T47D (cell line): ENCODE results near the gene RGP1.

ENCODE experiments used
- DNase-seq, 2 experiments: peaks; one replicate each; pipeline versions ENCODE4 v3.0.0 to v3.0.0-alpha.2; 2011 to 2012; ENCODE audit warnings: low read depth in 1 of 2, low spot score in 1 of 2
- JUND ChIP-seq: IDR thresholded peaks from 2 replicates; pipeline ENCODE4 v1.6.1; 2012; ENCODE audit warnings: low read depth
- in situ Hi-C: cut with HindIII; loops from 2 replicates; pipeline ENCODE4 v1.10.0; 2016; ENCODE audit warnings: low sequenced_read_pairs, low pct_unique_long_range_greater_than_20kb

RGP1 gene

GRCh38 chr9:35771943-35772342 is 22.9 kb downstream of the RGP1 start:
- TF ChIP-seq JUND, result no peak
- in situ Hi-C loops, result no loop called here
- DNase-seq, result no peak

GRCh38 chr9:35774907-35775635 is 26.0 kb downstream of the RGP1 start:
- in situ Hi-C loops, result no loop called here
- TF ChIP-seq JUND, result no peak
- no peak for DNase-seq

- TF ChIP-seq JUND, result no peak
- no peak for DNase-seq
Measured at GRCh38 chr9:35776018-35776417, 26.9 kb downstream of the RGP1 start.

GRCh38 chr9:35778496-35778895 is 29.4 kb downstream of the RGP1 start:
- in situ Hi-C loops, result no loop called here
- no peak for DNase-seq
- no peak for TF ChIP-seq JUND

More at GRCh38 chr9:35776018-35776417, 26.9 kb downstream of the RGP1 start:
- in situ Hi-C loops, result no loop called here

- TF ChIP-seq JUND, result no peak
- in situ Hi-C loops, result no loop called here
- DNase-seq, result no peak
Measured at GRCh38 chr9:35781066-35781465, 32.0 kb downstream of the RGP1 start.

GRCh38 chr9:35783418-35783817 is 34.3 kb downstream of the RGP1 start:
- in situ Hi-C loops, result no loop called here
- no peak for DNase-seq
- no peak for TF ChIP-seq JUND

GRCh38 chr9:35789541-35789940 is 40.5 kb downstream of the RGP1 start:
- TF ChIP-seq JUND, result no peak
- no peak for DNase-seq
- in situ Hi-C loops, result no loop called here

- in situ Hi-C loops, result no loop called here
- DNase-seq, result no peak
- no peak for TF ChIP-seq JUND
Measured at GRCh38 chr9:35790025-35790384, 40.9 kb downstream of the RGP1 start.

GRCh38 chr9:35790385-35791296 is 41.6 kb downstream of the RGP1 start:
- DNase-seq, result peak; percentile 65 to 77
- in situ Hi-C loops, result no loop called here
- no peak for TF ChIP-seq JUND

- DNase-seq, result no peak
- in situ Hi-C loops, result no loop called here
- TF ChIP-seq JUND, result no peak
Measured at GRCh38 chr9:35791297-35791921, 42.3 kb downstream of the RGP1 start, which contains the start of gene NPR2. Gene NPR2 (plus strand): TSS chr9:35791591. CDS start chr9:35792409, 818 bp downstream.

- TF ChIP-seq JUND, result no peak
- no peak for DNase-seq
- in situ Hi-C loops, result no loop called here
Measured at GRCh38 chr9:35792024-35792813, 43.1 kb downstream of the RGP1 start.

- no peak for TF ChIP-seq JUND
- in situ Hi-C loops, result no loop called here
Measured at GRCh38 chr9:35792826-35793225, 43.7 kb downstream of the RGP1 start.

More at GRCh38 chr9:35792826-35793225, 43.7 kb downstream of the RGP1 start:
- no peak for DNase-seq
